ENCODE results near the gene KDR. TPM values are rescaled to one million over a fixed set of nuclear protein-coding genes. Genes with fewer than 3 reads are reported as not detected.

The KDR gene
- total RNA-seq, 2 donors from 2014 or later: 32.5 to 52.9 TPM

DNA sequence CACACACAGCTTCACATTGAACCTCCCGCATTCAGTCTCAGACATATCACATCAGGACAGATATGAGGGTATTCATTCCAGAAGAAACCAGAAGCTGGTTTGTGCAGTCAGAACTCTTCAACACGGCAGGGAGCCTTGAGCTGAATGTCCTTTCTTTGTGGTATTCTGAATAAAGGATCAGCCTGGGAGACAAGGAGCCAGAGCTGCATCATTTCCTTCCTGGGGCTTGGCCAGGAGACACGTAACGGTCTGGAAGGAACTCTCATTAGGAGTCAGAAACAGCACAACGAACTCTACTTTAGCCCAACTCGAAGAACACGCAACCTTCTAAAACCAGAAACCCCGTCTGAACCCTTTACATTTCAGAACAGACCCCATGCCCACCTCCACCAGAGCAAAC lies 46.4 kb downstream of the KDR start:
- Histone ChIP-seq H3K9me3 (no peaks in the 10 kb centered on the region), H3K4me3 (peak overlapping the region in 1 of 2 donors; percentile 4), H3K4me1 (peaks cover 0 to 23% of the 10 kb centered on the region in 2 donors), H3K36me3 (no peaks in the 10 kb centered on the region), H3K27me3 (no peaks in the 10 kb centered on the region), H3K27ac (peak overlapping the region; percentile 69)
- peak; percentile 83 for DNase-seq (ENCODE audit: low spot score)
- TF ChIP-seq, protein P1, sequence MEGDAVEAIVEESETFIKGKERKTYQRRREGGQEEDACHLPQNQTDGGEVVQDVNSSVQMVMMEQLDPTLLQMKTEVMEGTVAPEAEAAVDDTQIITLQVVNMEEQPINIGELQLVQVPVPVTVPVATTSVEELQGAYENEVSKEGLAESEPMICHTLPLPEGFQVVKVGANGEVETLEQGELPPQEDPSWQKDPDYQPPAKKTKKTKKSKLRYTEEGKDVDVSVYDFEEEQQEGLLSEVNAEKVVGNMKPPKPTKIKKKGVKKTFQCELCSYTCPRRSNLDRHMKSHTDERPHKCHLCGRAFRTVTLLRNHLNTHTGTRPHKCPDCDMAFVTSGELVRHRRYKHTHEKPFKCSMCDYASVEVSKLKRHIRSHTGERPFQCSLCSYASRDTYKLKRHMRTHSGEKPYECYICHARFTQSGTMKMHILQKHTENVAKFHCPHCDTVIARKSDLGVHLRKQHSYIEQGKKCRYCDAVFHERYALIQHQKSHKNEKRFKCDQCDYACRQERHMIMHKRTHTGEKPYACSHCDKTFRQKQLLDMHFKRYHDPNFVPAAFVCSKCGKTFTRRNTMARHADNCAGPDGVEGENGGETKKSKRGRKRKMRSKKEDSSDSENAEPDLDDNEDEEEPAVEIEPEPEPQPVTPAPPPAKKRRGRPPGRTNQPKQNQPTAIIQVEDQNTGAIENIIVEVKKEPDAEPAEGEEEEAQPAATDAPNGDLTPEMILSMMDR (IDR thresholded peaks at IDR 0.05): no peak

DNA sequence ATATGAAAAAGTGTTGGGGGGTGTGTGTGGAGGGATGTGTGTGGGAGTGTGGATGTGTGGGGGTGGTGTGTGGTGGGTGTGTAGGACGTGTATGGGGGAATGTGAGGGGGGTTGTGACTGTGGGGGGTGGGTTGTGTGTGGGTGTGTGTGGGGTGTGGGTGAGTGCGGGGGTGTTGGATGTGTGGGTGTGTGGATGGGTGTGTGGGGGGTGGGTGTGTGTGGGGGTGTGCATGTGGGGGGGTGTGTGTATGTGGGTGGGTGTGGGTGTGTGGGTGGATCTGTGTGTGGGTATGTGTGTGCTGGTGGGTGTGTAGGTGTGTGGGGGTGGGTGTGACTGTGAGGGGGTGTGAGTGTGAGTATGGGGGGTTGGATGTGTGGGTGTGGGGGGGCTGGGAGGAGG lies 47.8 kb downstream of the KDR start:
- Histone ChIP-seq H3K27ac (no peak overlapping the region), H3K4me1 (peaks cover 0 to 23% of the 10 kb centered on the region in 2 donors), H3K4me3 (no peak overlapping the region), H3K27me3 (no peaks in the 10 kb centered on the region), H3K36me3 (no peaks in the 10 kb centered on the region), H3K9me3 (no peaks in the 10 kb centered on the region)
- TF ChIP-seq, protein P1 (IDR thresholded peaks at IDR 0.05): no peak
- no peak for DNase-seq (ENCODE audit: low spot score)

- no peak overlapping the region for H3K27ac ChIP-seq
- no peaks in the 10 kb centered on the region for H3K9me3 ChIP-seq
- DNase-seq (ENCODE audit: low spot score): no peak
Measured at GRCh38 chr4:55075823-55076716, 49.3 kb downstream of the KDR start.

GRCh38 chr4:55075376-55075775 lies 50.0 kb downstream of the KDR start:
- H3K4me3 ChIP-seq: no peak overlapping the region
- H3K27ac ChIP-seq: no peak overlapping the region
- TF ChIP-seq, protein P1 (IDR thresholded peaks at IDR 0.05): no peak
- no peaks in the 10 kb centered on the region for H3K36me3 ChIP-seq
- no peak for DNase-seq (ENCODE audit: low spot score)
- H3K4me1 ChIP-seq: peaks cover 0 to 18% of the 10 kb centered on the region in 2 donors
- H3K27me3 ChIP-seq: no peaks in the 10 kb centered on the region
- no peaks in the 10 kb centered on the region for H3K9me3 ChIP-seq

More at GRCh38 chr4:55075823-55076716, 49.3 kb downstream of the KDR start:
- TF ChIP-seq, protein P1 (IDR thresholded peaks at IDR 0.05): no peak
- H3K36me3 ChIP-seq: no peaks in the 10 kb centered on the region
- H3K4me1 ChIP-seq: peaks cover 0 to 23% of the 10 kb centered on the region in 2 donors
- H3K4me3 ChIP-seq: no peak overlapping the region
- no peaks in the 10 kb centered on the region for H3K27me3 ChIP-seq

DNA sequence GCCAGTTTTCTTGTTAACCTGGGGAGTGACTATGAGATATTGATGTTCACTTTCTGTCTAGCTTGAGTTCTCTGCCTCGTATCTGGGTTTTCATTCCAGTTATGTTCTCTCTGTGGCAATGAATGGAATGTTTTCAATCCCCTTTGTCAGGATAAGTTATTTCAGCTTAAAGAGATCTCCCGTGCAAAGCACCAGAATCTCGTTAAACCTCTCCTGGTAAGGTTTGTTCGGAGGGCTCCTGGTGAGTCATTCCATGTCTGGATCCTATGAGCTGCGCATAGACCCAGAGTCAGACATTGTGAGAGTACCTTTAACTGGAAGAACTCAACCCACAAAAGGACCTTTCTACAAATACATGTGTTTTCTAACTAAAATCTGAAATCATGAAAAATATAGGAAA lies 51.0 kb downstream of the KDR start:
- Histone ChIP-seq H3K4me1 (peaks cover 0 to 9% of the 10 kb centered on the region in 2 donors), H3K4me3 (no peak overlapping the region)

More for the DNA sequence above, 51.0 kb downstream of the KDR start:
- Histone ChIP-seq H3K36me3 (no peaks in the 10 kb centered on the region), H3K9me3 (no peaks in the 10 kb centered on the region), H3K27ac (no peak overlapping the region), H3K27me3 (no peaks in the 10 kb centered on the region)
- TF ChIP-seq, protein P1 (IDR thresholded peaks at IDR 0.05): no peak
- DNase-seq (ENCODE audit: low spot score): no peak

All from right atrium auricular region (tissue), 2 donors.